Esophagus squamous epithelium (tissue), 5 donors: ENCODE measurements around the gene TPM2. TPM values are rescaled to one million over a fixed set of nuclear protein-coding genes. Genes with fewer than 3 reads are reported as not detected.
A peak's percentile ranks its signal among the peaks of the same experiment; 100 is the strongest.

Experiments
- DNase-seq: peaks from one replicate; lab custom pipeline; 2025; lab: John Stamatoyannopoulos, UW
- H3K27ac ChIP-seq, 4 donors: fragments of 200-600 bp; sonication (generic); one replicate each; pipeline ENCODE4 v1.5.1; 2016 to 2019; ENCODE audit warnings: mild to moderate bottlenecking in 1 of 4
- H3K27me3 ChIP-seq, 4 donors: fragments of 200-600 bp; sonication (generic); 1 replicate in 3 of 4; 2 replicates in 1 of 4; pipeline versions ENCODE4 v1.5.1 to v1.6.0; 2017 to 2021; ENCODE audit warnings: antibody characterized with exemption in 1 of 4
- H3K36me3 ChIP-seq, 3 donors: fragments of 200-600 bp; sonication (generic); one replicate each; pipeline ENCODE4 v1.5.1; 2016 to 2019
- H3K4me1 ChIP-seq, 3 donors: fragments of 200-600 bp; sonication (generic); one replicate each; pipeline ENCODE4 v1.5.1; 2017 to 2019
- H3K4me3 ChIP-seq, 4 donors: fragments of 200-600 bp; sonication (generic); 1 replicate in 3 of 4; 2 replicates in 1 of 4; pipeline ENCODE4 v1.5.1; 2016 to 2019; ENCODE audit warnings: mild to moderate bottlenecking in 2 of 4, moderate library complexity in 1 of 4
- H3K9me3 ChIP-seq, 3 donors: fragments of 200-600 bp; sonication (generic); one replicate each; pipeline ENCODE4 v1.5.1; 2016 to 2019
- POLR2A ChIP-seq, 4 donors: fragments of 450-650 bp; IDR thresholded peaks; one replicate each; pipeline ENCODE4 v1.6.1; 2017; ENCODE audit warnings: antibody characterized with exemption in 4 of 4, mild to moderate bottlenecking in 4 of 4, moderate library complexity in 3 of 4
- WGBS, 2 donors: methylation state at CpG; one replicate each; pipeline ENCODE4 v1.1.5; 2018; 5-methylcytosine and 5-hydroxymethylcytosine counted together
- intact Hi-C: fragments of 100-400 bp; cut with DNase I; formaldehyde crosslinking; loops from one replicate; pipeline ENCODE4 v1.15.0; 2022
- total RNA-seq, 4 donors: library from RNA; depleted of rRNA; stranded (reverse); fragments of >200 nt; gene quantifications; one replicate each; pipeline ENCODE4 v1.1.0, GENCODE V29; 2016
- TF ChIP-seq, protein P1 (sequence below), 6 experiments: fragments of 450-650 bp in 4 of 6; fragments of 200-600 bp in 2 of 6; sonication (generic) in 2 of 6; IDR thresholded peaks; one replicate each; pipeline ENCODE4 v1.5.1; 2016 to 2019; ENCODE audit warnings: antibody characterized with exemption in 6 of 6, mild to moderate bottlenecking in 4 of 6, moderate library complexity in 4 of 6
- donor health status: DM: yes; HTN: yes; CAD: no.

TPM2 gene
- total RNA-seq, 4 donors from 2014 or later: 80.8 to 1,148 (median 217) TPM

DNA sequence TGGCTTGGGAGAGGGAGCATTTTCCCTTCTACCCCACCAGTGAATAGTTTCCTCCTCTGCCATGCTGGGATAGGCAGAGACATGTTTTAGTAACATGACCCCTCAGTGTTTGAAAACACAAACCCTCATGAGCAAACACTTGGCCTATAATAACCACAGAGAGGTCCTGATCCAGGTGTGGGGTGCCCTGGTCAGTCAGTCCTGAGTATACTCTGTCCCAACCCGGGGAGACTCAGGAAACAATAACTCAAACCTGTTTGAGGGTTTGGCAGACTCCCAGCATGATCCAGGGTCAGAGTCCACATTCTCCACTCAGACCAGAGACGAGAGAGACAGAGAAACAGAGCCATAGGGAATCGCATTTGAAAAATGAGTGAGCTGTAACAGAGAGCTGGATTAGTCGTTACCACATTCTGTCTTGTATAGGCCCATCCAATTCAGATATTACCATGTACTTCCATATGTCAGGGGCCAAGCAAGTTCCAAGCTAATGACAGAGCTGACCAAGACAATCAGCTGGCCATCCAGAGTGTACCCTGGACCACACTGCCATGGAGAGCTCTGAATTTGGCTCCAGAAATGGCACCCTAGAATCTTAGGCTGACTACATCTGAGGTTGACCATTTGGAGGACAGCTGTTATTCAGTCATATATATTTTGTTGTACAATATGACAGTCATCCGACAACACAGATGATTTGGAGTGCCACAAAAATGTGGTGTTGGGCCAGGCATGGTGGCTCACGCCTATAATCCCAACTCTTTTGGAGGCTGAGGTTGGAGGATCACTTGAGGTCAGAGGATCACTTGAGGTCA is 20.2 kb downstream of the TPM2 start:
- H3K4me3 ChIP-seq: no peak overlapping the region
- 64 to 68% methylated on average over 6 of the region's 6 CpGs for WGBS, 2 donors
- intact Hi-C loops: no loop called here
- H3K9me3 ChIP-seq: no peaks in the 10 kb centered on the region
- H3K27ac ChIP-seq: no peak overlapping the region
- DNase-seq: no peak
- H3K36me3 ChIP-seq: no peaks in the 10 kb centered on the region
- H3K4me1 ChIP-seq: peaks cover 4 to 25% (median 7%) of the 10 kb centered on the region in 3 donors
- H3K27me3 ChIP-seq: peaks cover 0 to 3% (median 0%) of the 10 kb centered on the region in 4 donors
- no peak for TF ChIP-seq POLR2A (IDR thresholded peaks at IDR 0.05)
- TF ChIP-seq, protein P1, sequence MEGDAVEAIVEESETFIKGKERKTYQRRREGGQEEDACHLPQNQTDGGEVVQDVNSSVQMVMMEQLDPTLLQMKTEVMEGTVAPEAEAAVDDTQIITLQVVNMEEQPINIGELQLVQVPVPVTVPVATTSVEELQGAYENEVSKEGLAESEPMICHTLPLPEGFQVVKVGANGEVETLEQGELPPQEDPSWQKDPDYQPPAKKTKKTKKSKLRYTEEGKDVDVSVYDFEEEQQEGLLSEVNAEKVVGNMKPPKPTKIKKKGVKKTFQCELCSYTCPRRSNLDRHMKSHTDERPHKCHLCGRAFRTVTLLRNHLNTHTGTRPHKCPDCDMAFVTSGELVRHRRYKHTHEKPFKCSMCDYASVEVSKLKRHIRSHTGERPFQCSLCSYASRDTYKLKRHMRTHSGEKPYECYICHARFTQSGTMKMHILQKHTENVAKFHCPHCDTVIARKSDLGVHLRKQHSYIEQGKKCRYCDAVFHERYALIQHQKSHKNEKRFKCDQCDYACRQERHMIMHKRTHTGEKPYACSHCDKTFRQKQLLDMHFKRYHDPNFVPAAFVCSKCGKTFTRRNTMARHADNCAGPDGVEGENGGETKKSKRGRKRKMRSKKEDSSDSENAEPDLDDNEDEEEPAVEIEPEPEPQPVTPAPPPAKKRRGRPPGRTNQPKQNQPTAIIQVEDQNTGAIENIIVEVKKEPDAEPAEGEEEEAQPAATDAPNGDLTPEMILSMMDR (IDR thresholded peaks at IDR 0.05): no peak

DNA sequence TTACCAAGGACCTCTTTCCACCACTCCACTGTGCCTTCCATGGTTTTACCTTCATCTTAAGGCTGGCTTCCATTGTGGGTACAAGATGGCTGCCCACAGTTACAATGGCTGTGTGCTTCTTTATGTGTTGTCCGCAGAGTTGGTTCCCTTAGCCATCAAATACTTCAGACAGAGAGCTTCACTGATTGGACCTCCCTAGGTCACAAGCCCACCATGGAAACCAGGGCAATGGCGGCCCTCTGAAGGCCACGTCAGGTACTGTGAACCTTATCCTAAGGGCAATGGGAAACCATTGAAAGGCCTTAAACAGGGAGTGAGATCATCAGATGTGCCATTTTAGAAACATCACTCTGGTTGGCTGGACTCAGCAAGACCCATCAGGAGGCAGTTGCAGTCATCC is 21.8 kb downstream of the TPM2 start:
- no peak overlapping the region for H3K27ac ChIP-seq
- no peak overlapping the region for H3K4me3 ChIP-seq
- H3K9me3 ChIP-seq: no peaks in the 10 kb centered on the region
- no peaks in the 10 kb centered on the region for H3K36me3 ChIP-seq
- peaks cover 6 to 28% (median 7%) of the 10 kb centered on the region in 3 donors for H3K4me1 ChIP-seq
- TF ChIP-seq POLR2A (IDR thresholded peaks at IDR 0.05): no peak
- TF ChIP-seq, protein P1 (IDR thresholded peaks at IDR 0.05): no peak
- no peak for DNase-seq
- H3K27me3 ChIP-seq: no peaks in the 10 kb centered on the region
- WGBS, 2 donors: 100% methylated on average over 1 to 2 of the region's 3 CpGs
- intact Hi-C loops: no loop called here

DNA sequence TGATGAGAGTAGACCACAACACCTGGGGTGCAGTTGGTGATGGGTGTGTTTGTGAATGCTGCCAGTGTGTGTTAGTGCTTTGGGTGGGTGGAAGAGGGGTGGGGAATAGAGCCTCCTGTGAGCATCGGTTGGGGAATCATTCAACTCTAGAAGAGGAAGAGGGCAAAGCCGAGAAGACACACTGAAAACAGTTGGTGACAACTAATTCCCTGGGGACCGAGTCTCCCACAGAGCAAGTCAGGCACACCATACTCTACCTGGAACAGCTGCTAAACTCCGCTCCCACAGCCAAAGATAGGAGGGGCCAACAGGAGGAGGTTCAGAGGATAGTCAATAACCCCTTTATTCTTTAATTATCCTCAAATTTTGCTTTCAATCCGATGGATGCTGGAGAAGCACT is 23.2 kb downstream of the TPM2 start:
- Histone ChIP-seq H3K4me3 (no peak overlapping the region), H3K4me1 (peaks cover 6 to 42% (median 11%) of the 10 kb centered on the region in 3 donors), H3K27ac (no peak overlapping the region), H3K36me3 (peaks cover 0 to 10% (median 0%) of the 10 kb centered on the region in 3 donors), H3K27me3 (no peaks in the 10 kb centered on the region), H3K9me3 (no peaks in the 10 kb centered on the region)
- no peak for DNase-seq
- intact Hi-C loops: no loop called here
- 68 to 92% methylated on average over 4 to 5 of the region's 5 CpGs for WGBS, 2 donors
- TF ChIP-seq, protein P1 (IDR thresholded peaks at IDR 0.05): no peak
- no peak for TF ChIP-seq POLR2A (IDR thresholded peaks at IDR 0.05)

DNA sequence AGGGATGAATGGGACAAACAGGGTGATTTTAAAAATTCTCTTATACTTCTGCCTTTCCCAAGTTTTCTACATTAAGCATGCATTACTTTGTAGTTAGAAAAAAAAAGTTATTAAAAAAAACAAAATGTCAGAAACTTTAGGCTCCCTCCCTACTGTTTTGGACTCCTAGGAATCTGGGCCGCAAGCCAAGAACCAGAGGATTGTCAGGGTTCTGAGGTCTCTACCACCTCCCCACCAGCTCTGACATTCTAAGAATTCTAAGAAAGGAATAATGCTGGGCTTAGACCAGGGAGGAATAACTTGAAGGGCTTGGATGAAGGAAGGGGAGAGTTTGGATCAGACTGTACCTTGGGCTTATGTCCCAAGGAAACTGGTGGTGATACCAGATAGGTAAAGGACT is 23.7 kb downstream of the TPM2 start:
- H3K9me3 ChIP-seq: no peaks in the 10 kb centered on the region
- intact Hi-C loops: no loop called here
- no peak for DNase-seq
- TF ChIP-seq, protein P1 (IDR thresholded peaks at IDR 0.05): no peak
- no peak for TF ChIP-seq POLR2A (IDR thresholded peaks at IDR 0.05)
- H3K4me1 ChIP-seq: peaks cover 7 to 47% (median 15%) of the 10 kb centered on the region in 3 donors
- no peak overlapping the region for H3K4me3 ChIP-seq
- no peak overlapping the region for H3K27ac ChIP-seq
- 83 to 100% methylated on average over 1 of the region's 1 CpG for WGBS, 2 donors
- peaks cover 0 to 15% (median 0%) of the 10 kb centered on the region in 3 donors for H3K36me3 ChIP-seq
- H3K27me3 ChIP-seq: no peaks in the 10 kb centered on the region

DNA sequence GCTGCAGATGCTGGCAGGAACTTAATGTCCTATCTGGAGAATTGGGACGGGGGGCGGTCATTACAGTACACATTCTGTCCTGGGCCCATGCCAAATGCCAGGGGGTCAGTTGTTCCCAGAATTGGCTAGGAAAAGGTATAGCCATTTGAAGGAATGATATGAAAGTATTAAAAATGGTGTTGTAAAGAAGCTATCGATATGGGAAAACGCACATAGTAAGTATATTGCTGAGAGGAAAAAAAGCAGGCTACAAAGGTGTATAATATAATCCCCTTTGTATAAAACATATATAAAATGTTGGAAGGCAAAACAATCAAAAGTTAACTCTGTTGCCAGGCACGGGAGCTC is 24.3 kb downstream of the TPM2 start:
- WGBS, 2 donors: 15 to 25% methylated on average over 4 to 5 of the region's 5 CpGs
- H3K27ac ChIP-seq: peak overlapping the region; percentile 50 to 96 (median 90)

More for the DNA sequence above, 24.3 kb downstream of the TPM2 start:
- Histone ChIP-seq H3K36me3 (peaks cover 0 to 21% (median 0%) of the 10 kb centered on the region in 3 donors), H3K4me3 (peak overlapping the region; percentile 31 to 68 (median 58)), H3K9me3 (no peaks in the 10 kb centered on the region), H3K4me1 (peaks cover 9 to 53% (median 15%) of the 10 kb centered on the region in 3 donors), H3K27me3 (no peaks in the 10 kb centered on the region)
- TF ChIP-seq, protein P1 (IDR thresholded peaks at IDR 0.05): no peak
- no peak for TF ChIP-seq POLR2A (IDR thresholded peaks at IDR 0.05)
- intact Hi-C loops: no loop called here
- no peak for DNase-seq
